ENCODE data around the gene RPS6KB2. TPM values are rescaled to one million over a fixed set of nuclear protein-coding genes. Genes with fewer than 3 reads are reported as not detected.

Gene RPS6KB2
- total and polyA plus RNA-seq, 10 of the 15 experiments (the other 5 are each of a cell fraction or from before 2014, with no cell fraction given), result 0.39 to 101 (median 58.4) TPM

GRCh38 chr11:67436459-67437081 lies 8.3 kb downstream of the RPS6KB2 start (continued):
- TF ChIP-seq, protein P1, sequence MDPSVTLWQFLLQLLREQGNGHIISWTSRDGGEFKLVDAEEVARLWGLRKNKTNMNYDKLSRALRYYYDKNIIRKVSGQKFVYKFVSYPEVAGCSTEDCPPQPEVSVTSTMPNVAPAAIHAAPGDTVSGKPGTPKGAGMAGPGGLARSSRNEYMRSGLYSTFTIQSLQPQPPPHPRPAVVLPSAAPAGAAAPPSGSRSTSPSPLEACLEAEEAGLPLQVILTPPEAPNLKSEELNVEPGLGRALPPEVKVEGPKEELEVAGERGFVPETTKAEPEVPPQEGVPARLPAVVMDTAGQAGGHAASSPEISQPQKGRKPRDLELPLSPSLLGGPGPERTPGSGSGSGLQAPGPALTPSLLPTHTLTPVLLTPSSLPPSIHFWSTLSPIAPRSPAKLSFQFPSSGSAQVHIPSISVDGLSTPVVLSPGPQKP (IDR thresholded peaks at IDR 0.05; ENCODE audit: low read depth, low read length), result peak; percentile 57
- no peak for TF ChIP-seq SUZ12 (IDR thresholded peaks at IDR 0.05; ENCODE audit: unreplicated experiment)
- TF ChIP-seq WRNIP1 (IDR thresholded peaks at IDR 0.05; ENCODE audit: borderline replicate concordance, low read depth, low read length), result 0 out of 2 replicates have a peak, but pooled peaks have one; percentile 40
- peak; percentile 37; the same call in 1 of the 2 replicates for TF ChIP-seq HCFC1 (IDR thresholded peaks at IDR 0.05; ENCODE audit: low read length)
- peak; percentile 71 for TF ChIP-seq SKIL (IDR thresholded peaks at IDR 0.05; ENCODE audit: low read depth, poor library complexity, severe bottlenecking)
- peak; percentile 49; the same call in 1 of the 2 replicates for TF ChIP-seq RB1 (IDR thresholded peaks at IDR 0.05; ENCODE audit: borderline replicate concordance)
- TF ChIP-seq, protein P2, sequence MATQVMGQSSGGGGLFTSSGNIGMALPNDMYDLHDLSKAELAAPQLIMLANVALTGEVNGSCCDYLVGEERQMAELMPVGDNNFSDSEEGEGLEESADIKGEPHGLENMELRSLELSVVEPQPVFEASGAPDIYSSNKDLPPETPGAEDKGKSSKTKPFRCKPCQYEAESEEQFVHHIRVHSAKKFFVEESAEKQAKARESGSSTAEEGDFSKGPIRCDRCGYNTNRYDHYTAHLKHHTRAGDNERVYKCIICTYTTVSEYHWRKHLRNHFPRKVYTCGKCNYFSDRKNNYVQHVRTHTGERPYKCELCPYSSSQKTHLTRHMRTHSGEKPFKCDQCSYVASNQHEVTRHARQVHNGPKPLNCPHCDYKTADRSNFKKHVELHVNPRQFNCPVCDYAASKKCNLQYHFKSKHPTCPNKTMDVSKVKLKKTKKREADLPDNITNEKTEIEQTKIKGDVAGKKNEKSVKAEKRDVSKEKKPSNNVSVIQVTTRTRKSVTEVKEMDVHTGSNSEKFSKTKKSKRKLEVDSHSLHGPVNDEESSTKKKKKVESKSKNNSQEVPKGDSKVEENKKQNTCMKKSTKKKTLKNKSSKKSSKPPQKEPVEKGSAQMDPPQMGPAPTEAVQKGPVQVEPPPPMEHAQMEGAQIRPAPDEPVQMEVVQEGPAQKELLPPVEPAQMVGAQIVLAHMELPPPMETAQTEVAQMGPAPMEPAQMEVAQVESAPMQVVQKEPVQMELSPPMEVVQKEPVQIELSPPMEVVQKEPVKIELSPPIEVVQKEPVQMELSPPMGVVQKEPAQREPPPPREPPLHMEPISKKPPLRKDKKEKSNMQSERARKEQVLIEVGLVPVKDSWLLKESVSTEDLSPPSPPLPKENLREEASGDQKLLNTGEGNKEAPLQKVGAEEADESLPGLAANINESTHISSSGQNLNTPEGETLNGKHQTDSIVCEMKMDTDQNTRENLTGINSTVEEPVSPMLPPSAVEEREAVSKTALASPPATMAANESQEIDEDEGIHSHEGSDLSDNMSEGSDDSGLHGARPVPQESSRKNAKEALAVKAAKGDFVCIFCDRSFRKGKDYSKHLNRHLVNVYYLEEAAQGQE (IDR thresholded peaks at IDR 0.05; ENCODE audit: low read depth, low read length), result no peak
- TF ChIP-seq FOXM1 (IDR thresholded peaks at IDR 0.05; ENCODE audit: low read depth, low read length), result no peak
- TF ChIP-seq, protein P3, sequence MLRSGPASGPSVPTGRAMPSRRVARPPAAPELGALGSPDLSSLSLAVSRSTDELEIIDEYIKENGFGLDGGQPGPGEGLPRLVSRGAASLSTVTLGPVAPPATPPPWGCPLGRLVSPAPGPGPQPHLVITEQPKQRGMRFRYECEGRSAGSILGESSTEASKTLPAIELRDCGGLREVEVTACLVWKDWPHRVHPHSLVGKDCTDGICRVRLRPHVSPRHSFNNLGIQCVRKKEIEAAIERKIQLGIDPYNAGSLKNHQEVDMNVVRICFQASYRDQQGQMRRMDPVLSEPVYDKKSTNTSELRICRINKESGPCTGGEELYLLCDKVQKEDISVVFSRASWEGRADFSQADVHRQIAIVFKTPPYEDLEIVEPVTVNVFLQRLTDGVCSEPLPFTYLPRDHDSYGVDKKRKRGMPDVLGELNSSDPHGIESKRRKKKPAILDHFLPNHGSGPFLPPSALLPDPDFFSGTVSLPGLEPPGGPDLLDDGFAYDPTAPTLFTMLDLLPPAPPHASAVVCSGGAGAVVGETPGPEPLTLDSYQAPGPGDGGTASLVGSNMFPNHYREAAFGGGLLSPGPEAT (IDR thresholded peaks at IDR 0.05; ENCODE audit: low read depth), result peak; percentile 72; the same call in 1 of the 2 replicates
- peak; percentile 81; the same call in 1 of the 2 replicates for TF ChIP-seq TARDBP (IDR thresholded peaks at IDR 0.05; ENCODE audit: borderline replicate concordance)
- TF ChIP-seq ZBTB40 (IDR thresholded peaks at IDR 0.05; ENCODE audit: borderline replicate concordance), result no peak; the same call in 1 of the 2 replicates
- peak; percentile 85 to 97 for TF ChIP-seq SRF (IDR thresholded peaks at IDR 0.05; ENCODE audit: low read depth in 2 of 2, low read length in 2 of 2)
- TF ChIP-seq SP1 (IDR thresholded peaks at IDR 0.05; ENCODE audit: low read depth, low read length), result peak; percentile 79
